ENCODE results near the gene CASKIN1. TPM values are rescaled to one million over a fixed set of nuclear protein-coding genes. Genes with fewer than 3 reads are reported as not detected.
"Not testable (repeated sequence)": the region's sequence is repeated elsewhere in the genome, so short reads cannot be mapped to it uniquely, and the experiment has no call there.

The CASKIN1 gene
- total RNA-seq, 1 donor from 2014 or later: 0.18 TPM

- DNase-seq (ENCODE audit: extremely low read depth, low read depth, low spot score): no peak
Measured at GRCh38 chr16:2147378-2147777, 49.0 kb downstream of the CASKIN1 start.

GRCh38 chr16:2145843-2146242, 50.6 kb downstream of the CASKIN1 start:
- DNase-seq (ENCODE audit: extremely low read depth, low read depth, low spot score): no peak

DNA sequence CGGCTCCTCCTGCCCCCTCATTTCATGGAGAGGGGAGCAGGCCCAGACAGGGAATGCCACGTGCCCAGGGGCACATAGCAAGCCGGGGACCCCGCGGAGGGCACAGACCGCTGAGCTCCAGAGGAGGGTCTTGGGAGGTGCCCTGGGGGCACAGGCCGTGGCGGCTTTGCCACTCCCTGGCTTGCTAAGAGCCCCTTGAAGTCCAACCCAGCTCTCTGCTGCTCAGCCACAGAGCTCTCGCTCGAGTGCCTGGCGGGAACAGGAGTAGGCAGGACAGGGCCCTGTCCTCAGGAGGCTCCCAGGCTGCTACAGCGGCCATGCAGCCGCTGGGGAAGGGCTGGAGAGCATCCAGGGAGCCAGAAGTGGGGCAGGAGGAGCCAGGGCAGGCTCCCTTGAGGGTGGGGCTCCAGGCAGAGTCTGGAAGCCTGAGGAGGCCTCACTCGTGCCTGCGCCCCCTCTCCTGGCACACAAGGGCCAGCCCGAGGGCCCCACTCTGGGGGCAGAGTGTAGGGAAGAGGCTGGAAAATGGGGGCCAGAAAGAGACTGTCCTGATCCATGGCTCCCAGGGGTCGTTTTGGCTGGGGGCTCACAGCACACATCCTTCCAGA, 52.4 kb downstream of the CASKIN1 start:
- no peak for DNase-seq (ENCODE audit: extremely low read depth, low read depth, low spot score)

- no peak for DNase-seq (ENCODE audit: extremely low read depth, low read depth, low spot score)
Measured at GRCh38 chr16:2142942-2143877, 53.2 kb downstream of the CASKIN1 start.

GRCh38 chr16:2135770-2136490, 60.5 kb downstream of the CASKIN1 start, which contains the start of gene PKD1:
Gene PKD1 (minus strand): TSS chr16:2135898. CDS start chr16:2135689, 209 bp downstream.
- not testable (repeated sequence) for DNase-seq (ENCODE audit: extremely low read depth, low read depth, low spot score)

DNA sequence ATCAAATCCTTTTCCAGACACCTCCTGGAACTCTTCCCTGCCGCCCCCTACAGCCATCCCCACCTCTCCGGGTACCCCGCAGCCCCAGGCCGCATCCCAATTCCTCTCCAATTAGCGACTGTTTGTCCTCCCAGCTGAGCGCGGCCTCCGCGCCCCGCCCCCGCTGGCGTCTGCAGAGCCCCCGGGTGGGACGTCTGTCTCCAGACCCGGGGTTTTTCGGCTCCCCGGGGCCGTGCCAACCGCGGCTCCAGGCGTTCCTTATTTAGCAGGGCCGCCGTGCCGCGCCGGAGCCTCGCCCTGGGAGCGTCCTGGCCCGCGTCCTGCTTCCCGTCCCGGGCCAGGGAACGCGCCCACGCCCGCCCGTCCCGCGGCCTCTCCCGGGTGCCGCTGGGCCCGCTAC, 61.3 kb downstream of the CASKIN1 start:
- DNase-seq (ENCODE audit: extremely low read depth, low read depth, low spot score): not testable (repeated sequence)

- not testable (repeated sequence) for DNase-seq (ENCODE audit: extremely low read depth, low read depth, low spot score)
Measured at GRCh38 chr16:2133797-2134196, 62.6 kb downstream of the CASKIN1 start.

- DNase-seq (ENCODE audit: extremely low read depth, low read depth, low spot score): not testable (repeated sequence)
Measured at GRCh38 chr16:2129890-2130447, 66.4 kb downstream of the CASKIN1 start.

- DNase-seq (ENCODE audit: extremely low read depth, low read depth, low spot score): not testable (repeated sequence)
Measured at GRCh38 chr16:2129251-2129650, 67.2 kb downstream of the CASKIN1 start.

GRCh38 chr16:2127630-2128280, 68.7 kb downstream of the CASKIN1 start:
- not testable (repeated sequence) for DNase-seq (ENCODE audit: extremely low read depth, low read depth, low spot score)

Other genes with a start within 250 kb of the CASKIN1 start
- not detected in 2 replicates for gene RPL3L, start 241.9 kb downstream of the CASKIN1 start, total RNA-seq
- 262 and 265 TPM in 2 replicates for gene NDUFB10, start 237.1 kb downstream of the CASKIN1 start, total RNA-seq
- 2,366 and 3,192 TPM in 2 replicates for gene RPS2, start 231.8 kb downstream of the CASKIN1 start, total RNA-seq
- not detected in 2 replicates for gene RNF151, start 229.7 kb downstream of the CASKIN1 start, total RNA-seq
- gene TBL3, start 224.6 kb downstream of the CASKIN1 start, total RNA-seq: 50.7 and 59.4 TPM in 2 replicates
- 0.58 TPM in 1 of 2 replicates, not detected in the other for gene NOXO1, start 215.1 kb downstream of the CASKIN1 start, total RNA-seq
- gene GFER, start 212.4 kb downstream of the CASKIN1 start, total RNA-seq: 18.7 and 22.2 TPM in 2 replicates
- 5.6 and 9.6 TPM in 2 replicates for gene SYNGR3, start 206.6 kb downstream of the CASKIN1 start, total RNA-seq
- 60.8 and 83.9 TPM in 2 replicates for gene ZNF598, start 186.8 kb downstream of the CASKIN1 start, total RNA-seq
- gene NPW, start 176.8 kb downstream of the CASKIN1 start, total RNA-seq: 0.35 and 1.0 TPM in 2 replicates
- 49.5 and 94.2 TPM in 2 replicates for gene NHERF2, start 169.7 kb downstream of the CASKIN1 start, total RNA-seq
- 22.6 and 30.5 TPM in 2 replicates for gene NTHL1, start 148.8 kb downstream of the CASKIN1 start, total RNA-seq
- gene TSC2, start 148.6 kb downstream of the CASKIN1 start, total RNA-seq: 56.5 and 83.0 TPM in 2 replicates
- gene PKD1, start 60.7 kb downstream of the CASKIN1 start, total RNA-seq: 62.4 and 147 TPM in 2 replicates
- 0.48 and 1.3 TPM in 2 replicates for gene RAB26, start 48.0 kb downstream of the CASKIN1 start, total RNA-seq
- 88.4 and 102 TPM in 2 replicates for gene TRAF7, start 40.8 kb downstream of the CASKIN1 start, total RNA-seq
- gene MLST8, start 8.8 kb upstream of the CASKIN1 start, total RNA-seq: 63.4 and 63.9 TPM in 2 replicates
- gene BRICD5, start 14.3 kb upstream of the CASKIN1 start, total RNA-seq: 3.5 and 3.7 TPM in 2 replicates
- gene PGP, start 18.2 kb upstream of the CASKIN1 start, total RNA-seq: 21.0 and 24.9 TPM in 2 replicates
- 35.1 and 37.5 TPM in 2 replicates for gene E4F1, start 27.0 kb upstream of the CASKIN1 start, total RNA-seq
- 0.10 and 0.82 TPM in 2 replicates for gene DNASE1L2, start 39.8 kb upstream of the CASKIN1 start, total RNA-seq
- gene ECI1, start 55.0 kb upstream of the CASKIN1 start, total RNA-seq: 37.2 and 37.6 TPM in 2 replicates
- gene RNPS1, start 71.5 kb upstream of the CASKIN1 start, total RNA-seq: 183 and 192 TPM in 2 replicates
- gene ABCA3, start 144.1 kb upstream of the CASKIN1 start, total RNA-seq: 57.2 and 79.5 TPM in 2 replicates
- 8.4 and 15.5 TPM in 2 replicates for gene CCNF, start 232.8 kb upstream of the CASKIN1 start, total RNA-seq